ENCODE measurements around the gene PRIM2. TPM values are rescaled to one million over a fixed set of nuclear protein-coding genes. Genes with fewer than 3 reads are reported as not detected.
"Not testable (repeated sequence)": the region's sequence is repeated elsewhere in the genome, so short reads cannot be mapped to it uniquely, and the experiment has no call there.

PRIM2 gene
- total RNA-seq, 2 donors from 2014 or later: 10.8 to 12.8 TPM

DNA sequence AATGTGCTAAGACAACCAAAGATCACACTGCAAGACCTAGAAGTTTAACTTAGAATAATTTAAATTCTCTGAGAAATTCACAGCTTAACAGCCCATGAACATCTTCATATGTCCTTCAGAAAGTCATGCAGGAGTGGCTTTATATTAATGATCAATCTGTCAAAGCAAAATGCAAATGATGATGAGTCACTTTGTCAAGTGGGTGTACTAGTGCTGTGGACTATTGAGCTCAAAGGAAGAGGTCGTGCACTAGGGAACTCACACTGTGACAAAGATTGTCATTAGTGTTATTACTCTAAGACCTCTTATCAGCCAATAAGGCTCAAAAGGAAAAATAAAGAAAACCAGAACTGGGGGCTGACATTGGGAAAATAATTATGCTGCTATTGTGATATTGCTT, 343.5 kb downstream of the PRIM2 start:
- DNase-seq (ENCODE audit: low spot score); intact Hi-C loops (cut with DNase I): not testable (repeated sequence)

GRCh38 chr6:57668108-57668507, 350.7 kb downstream of the PRIM2 start:
- intact Hi-C loops (cut with DNase I); DNase-seq (ENCODE audit: low spot score): not testable (repeated sequence)

DNA sequence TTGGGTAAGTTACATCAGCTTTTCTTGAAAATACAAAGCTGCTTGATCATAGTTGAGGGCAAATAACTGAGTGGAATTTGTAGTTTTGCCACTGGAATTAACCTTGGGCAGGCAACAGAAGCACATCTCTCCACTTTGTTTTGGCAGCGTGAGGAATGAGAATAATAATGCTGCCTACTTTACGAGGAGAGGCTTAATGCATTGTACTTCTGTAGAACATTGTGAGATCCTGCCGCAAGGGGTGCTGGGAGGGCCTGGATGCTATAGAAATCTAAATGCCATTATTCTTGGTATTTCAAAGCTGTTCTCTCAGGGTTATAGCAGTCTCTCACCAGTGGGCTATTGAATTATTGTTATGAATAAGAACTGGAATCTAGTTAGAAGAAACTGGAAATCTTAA, 353.8 kb downstream of the PRIM2 start:
- intact Hi-C loops (cut with DNase I); DNase-seq (ENCODE audit: low spot score): not testable (repeated sequence)

DNA sequence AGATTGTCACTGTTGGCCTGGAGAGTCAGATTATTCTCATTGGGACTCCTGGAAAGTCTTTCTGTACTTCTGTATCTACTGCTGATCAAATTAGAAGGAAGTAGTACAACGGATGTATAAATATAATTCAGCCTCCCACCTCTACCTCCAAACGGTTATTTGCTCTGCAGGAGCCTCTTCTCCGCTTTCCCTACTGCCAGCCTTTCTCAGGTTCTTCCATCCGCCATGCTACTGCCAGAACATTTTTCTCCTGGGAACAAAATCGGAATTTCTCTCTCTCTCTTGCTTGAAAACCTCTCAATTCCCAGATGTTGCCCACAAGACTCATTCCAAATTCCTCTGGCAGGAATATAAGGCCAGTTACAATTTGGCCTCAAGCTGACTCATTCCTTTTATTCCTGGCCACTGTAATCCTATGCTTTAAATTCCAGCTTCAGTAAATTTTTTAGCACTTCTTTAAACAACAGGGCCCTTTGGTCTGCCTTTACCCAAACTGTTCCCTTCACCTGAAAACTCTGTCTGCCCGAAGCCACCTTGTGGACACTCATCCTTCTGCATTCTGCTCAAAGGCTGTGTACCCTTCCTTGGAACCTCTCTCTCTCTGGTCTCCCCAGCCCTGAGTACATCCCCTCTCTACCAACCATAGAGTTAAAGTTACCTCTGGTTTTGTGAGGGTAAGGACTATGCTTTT, 354.7 kb downstream of the PRIM2 start:
- DNase-seq (ENCODE audit: low spot score): not testable (repeated sequence)

DNA sequence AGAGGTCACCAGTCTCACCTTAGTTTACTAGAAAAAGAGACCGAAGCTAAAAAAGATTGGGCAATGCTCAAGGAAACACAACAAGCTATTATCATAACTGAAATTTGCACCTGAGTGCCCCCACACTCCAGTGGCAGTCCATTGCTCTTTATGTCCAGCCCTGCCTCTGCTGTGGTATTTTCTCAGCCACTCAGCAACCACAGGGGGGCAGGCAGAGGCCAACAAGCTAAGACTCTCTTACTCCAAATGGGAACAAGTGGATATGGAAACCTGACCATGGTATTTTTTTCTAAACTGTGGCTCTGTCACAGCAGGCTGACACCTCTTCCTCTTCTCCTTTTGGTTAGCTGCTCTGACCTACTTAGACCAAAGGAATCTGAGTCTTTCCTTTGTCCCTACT, 355.9 kb downstream of the PRIM2 start:
- intact Hi-C loops (cut with DNase I); DNase-seq (ENCODE audit: low spot score): not testable (repeated sequence)

More for the DNA sequence above, 354.7 kb downstream of the PRIM2 start:
- intact Hi-C loops (cut with DNase I): not testable (repeated sequence)

DNA sequence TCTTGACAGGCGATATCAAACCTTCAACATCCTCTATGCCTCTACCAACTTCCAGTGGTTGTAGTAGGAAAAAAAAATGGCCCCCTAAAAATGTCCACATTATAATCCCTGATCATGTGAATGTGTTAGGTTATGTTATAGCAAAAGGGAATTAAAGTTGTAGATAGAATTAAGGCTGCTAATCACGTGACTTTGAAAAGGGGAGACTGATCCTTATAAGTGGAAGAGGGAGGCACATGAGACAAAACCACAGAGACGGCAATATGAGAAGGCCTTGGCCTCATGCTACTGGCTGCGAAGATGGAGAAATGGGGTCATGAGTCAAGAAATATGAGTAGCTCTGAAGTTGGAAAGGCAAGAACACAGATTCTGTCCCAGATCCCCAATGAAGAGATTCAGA, 358.0 kb downstream of the PRIM2 start:
- intact Hi-C loops (cut with DNase I); DNase-seq (ENCODE audit: low spot score): not testable (repeated sequence)

GRCh38 chr6:57696382-57696781, 379.0 kb downstream of the PRIM2 start:
- DNase-seq (ENCODE audit: low spot score); intact Hi-C loops (cut with DNase I): not testable (repeated sequence)

Small RNA genes lying within 50 kb of the gene (microRNA-seq; reads per million reads assigned to microRNA genes)
- 0 reads per million in 2 donors for gene MIR548U (ENCODE audit: borderline microRNAs expressed in 2 of 2)

Other genes starting within 250 kb of the PRIM2 start
- 10 to 100 TPM; 45.0 to 50.5 TPM for gene ZNF451, start 227.4 kb upstream of the PRIM2 start, total RNA-seq
- 10 to 100 TPM; 32.6 to 45.8 TPM for gene BAG2, start 145.3 kb upstream of the PRIM2 start, total RNA-seq
- gene RAB23, start 95.3 kb upstream of the PRIM2 start, total RNA-seq: 10 to 100 TPM; 46.6 to 73.9 TPM